GM18499 (cell line): ENCODE data around the gene P4HTM.
"Not testable (repeated sequence)": the region's sequence is repeated elsewhere in the genome, so short reads cannot be mapped to it uniquely, and the experiment has no call there.

Source experiments
- ATAC-seq: cut with Tn5 transposase; IDR thresholded peaks from one replicate; pipeline ENCODE4 v1.9.1; 2021; ENCODE audit warnings: moderate number of reproducible peaks; ENCODE audit not compliant: insufficient read depth, unreplicated experiment

Gene P4HTM

DNA sequence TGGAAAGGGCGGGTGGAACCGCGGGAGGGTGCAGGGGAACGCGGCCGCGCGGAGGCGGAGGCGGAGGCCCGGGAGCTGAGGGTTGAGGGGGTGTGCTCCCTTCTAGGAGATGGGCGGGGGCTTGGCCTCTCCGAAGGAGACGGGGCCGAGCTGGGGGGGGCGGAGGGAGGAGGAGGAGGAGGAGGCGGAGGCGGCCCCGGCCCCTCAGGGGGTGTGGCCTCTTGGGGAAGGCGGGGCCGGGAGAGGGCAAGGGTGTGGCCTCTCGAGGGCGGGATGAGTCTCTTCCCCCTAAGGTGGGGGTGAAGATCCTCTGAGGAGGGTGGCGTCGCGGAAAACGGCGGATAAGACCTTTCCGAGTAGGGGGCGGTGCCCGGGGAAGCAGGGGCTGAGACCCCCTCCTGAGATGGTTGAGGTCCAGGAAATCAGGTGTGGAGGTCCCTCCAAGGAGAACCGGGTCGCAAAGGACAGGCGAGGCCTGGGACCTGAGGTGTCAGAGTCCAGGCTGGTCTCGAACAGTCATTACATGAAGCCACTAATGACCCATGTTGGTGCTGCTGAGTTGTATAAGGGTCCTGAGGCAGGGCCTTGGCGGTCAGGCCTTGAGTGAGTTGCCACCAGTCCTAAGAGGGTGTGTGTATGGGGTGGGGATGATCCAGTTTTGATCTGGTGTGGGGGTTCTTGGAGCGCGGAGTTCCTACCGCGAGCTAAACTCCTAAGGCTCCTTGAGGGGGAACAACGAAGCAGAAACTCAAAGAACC, 17.9 kb downstream of the P4HTM start:
- no peak for ATAC-seq

DNA sequence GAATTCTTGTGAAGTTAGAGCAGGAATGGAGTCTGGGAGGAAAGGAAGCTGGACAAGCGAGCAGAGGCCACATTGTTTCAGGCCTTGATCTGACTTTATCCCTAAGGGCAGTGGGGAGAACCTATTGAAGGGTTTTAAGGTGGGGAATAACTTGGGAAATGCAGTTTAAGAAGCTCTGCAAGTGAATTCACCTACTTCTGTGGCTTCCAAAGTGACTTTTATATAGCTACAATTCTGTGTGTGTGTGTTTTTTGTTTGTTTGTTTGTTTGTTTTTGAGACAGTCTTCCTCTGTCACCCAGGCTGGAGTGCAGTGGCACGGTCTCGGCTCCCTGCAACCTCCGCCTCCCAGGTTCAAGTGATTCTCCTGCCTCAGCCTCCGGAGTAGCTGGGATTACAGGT, 18.6 kb downstream of the P4HTM start:
- not testable (repeated sequence) for ATAC-seq

DNA sequence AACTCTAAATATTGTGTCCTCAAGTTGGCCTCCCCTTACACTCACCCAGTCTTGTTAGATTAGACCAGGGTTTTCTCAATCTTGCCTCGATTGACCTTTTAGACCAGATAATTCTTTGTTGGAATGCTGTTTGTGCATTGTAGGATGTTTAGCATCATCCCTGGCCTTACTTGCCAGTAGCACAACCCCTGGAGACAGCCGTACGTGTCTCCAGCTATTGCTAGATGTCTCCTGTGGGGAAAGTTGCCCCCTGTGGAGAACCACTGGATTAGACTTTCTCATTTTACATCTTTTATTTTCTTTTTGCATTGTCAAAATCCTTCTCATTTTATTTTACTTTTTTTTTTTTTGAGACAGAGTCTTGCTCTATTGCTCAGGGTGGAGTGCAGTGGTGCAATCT, 19.4 kb downstream of the P4HTM start:
- ATAC-seq = no peak

DNA sequence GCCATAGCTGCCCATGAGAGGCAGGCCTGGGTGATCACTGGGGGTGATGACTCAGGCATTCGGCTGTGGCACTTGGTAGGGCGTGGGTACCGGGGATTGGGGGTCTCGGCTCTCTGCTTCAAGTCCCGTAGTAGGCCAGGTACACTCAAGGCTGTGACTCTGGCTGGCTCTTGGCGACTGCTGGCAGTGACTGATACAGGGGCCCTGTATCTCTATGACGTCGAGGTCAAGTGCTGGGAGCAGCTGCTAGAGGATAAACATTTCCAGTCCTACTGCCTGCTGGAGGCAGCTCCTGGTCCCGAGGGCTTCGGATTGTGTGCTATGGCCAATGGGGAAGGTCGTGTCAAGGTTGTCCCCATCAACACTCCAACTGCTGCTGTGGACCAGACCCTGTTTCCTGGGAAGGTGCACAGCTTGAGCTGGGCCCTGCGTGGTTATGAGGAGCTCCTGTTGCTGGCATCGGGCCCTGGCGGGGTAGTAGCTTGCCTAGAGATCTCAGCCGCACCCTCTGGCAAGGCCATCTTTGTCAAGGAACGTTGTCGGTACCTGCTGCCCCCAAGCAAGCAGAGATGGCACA, 22.5 kb downstream of the P4HTM start:
- no peak for ATAC-seq

DNA sequence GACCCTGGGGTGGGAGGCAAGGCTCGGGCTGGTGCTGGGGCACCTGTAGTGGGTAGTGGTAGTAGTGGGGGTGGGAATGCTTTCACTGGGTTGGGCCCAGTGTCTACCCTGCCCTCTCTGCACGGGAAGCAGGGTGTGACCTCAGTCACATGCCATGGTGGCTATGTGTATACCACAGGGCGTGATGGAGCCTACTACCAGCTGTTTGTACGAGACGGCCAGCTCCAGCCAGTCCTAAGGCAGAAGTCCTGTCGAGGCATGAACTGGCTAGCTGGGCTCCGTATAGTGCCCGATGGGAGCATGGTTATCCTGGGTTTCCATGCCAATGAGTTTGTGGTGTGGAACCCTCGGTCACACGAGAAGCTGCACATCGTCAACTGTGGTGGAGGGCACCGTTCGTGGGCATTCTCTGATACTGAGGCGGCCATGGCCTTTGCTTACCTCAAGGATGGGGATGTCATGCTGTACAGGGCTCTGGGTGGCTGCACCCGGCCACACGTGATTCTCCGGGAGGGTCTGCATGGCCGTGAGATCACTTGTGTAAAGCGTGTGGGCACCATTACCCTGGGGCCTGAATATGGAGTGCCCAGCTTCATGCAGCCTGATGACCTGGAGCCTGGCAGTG, 23.2 kb downstream of the P4HTM start:
- no peak for ATAC-seq

DNA sequence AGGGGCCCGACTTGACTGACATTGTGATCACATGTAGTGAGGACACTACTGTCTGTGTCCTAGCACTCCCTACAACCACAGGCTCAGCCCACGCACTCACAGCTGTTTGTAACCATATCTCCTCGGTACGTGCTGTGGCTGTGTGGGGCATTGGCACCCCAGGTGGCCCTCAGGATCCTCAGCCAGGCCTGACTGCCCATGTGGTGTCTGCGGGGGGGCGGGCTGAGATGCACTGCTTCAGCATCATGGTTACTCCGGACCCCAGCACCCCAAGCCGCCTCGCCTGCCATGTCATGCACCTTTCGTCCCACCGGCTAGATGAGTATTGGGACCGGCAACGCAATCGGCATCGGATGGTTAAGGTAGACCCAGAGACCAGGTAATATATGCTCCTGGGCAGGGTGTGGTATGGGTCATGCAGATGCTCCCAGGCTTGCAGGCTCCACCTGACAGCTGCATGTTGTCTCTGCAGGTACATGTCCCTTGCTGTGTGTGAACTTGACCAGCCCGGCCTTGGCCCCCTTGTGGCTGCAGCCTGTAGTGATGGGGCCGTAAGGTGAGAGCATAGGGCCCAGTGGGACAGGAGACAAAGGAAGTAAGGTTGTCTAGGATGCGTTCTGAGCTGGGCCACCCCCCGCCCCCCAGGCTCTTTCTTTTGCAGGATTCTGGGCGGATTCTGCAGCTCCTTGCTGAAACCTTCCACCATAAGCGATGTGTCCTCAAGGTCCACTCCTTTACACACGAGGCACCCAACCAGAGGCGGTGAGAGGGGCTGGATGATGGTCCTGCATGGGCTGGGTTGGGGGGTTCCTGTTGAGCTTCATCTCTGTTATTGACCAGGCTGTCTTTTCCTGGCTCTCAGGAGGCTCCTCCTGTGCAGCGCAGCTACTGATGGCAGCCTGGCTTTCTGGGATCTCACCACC, 24.0 kb downstream of the P4HTM start:
- ATAC-seq = no peak

DNA sequence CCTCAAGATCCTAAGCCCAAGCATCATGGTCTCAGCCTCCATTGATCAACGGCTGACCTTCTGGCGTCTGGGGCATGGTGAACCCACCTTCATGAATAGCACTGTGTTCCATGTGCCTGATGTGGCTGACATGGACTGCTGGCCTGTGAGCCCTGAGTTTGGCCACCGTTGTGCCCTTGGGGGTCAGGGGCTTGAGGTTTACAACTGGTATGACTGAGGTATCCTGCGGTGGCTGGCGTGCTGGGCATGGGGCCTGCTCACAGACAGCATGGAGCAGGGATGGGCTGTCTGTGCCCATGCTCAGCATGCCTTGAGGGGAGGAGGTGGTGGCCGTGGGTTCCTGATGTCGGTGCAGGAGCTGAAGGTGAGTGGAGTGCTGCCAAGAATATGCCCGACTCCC, 25.0 kb downstream of the P4HTM start:
- ATAC-seq = no peak

DNA sequence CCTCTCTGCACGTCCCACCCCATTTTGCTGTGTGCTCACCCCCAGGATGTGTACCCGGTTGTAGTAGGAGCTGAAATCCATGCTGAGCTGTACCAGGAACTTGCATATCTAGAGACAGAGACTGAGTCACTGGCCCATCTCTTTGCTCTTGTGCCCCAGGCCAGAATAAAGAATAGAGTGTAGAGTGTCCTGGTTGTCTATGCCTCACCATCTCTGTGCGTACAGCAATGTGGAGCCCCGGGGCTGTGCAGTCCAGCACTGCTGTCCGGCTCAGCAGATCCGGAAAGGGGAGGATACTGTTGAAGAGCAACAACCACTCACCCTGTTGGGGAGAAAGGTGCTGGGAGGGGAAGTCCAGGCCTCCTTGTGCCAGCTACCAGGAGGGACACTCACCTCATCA, 25.7 kb downstream of the P4HTM start:
- no peak for ATAC-seq

GRCh38 chr3:49016414-49017228, 26.6 kb downstream of the P4HTM start:
- ATAC-seq = no peak

DNA sequence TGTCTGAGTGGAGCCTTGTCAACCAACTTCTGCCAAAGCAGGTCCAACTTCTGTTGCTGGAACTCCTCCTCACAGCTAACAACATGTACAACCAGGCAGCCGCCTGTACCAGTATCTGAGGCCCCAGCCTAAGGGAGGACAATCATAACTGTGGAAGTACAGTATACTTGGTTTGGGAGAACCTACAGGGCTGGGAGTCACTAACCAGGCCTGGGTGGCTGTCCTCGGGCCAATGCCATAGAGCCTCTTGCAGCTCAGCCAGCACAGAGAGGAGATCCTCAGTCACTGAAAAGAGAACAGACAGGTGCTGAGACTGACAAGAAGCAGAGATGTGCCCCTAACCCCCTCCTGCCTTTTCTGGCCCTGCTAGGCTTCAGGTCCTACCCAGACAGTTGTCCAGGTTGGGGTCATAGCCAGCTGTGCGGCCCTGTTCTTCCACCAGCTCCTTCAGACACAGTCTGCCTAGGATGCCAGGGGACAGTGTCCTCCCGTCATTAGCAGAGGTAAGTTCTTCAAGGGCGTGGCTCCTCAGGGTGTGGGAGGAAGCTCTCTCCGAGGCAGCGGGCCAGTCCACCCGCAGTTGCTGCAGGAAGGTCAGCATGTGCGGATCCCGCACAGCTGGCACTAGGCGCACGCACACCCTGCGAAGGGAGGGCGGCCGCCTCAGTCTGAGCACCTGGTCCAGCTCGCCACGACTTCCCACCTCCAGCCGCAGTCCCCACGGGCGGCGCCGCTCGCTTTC, 27.4 kb downstream of the P4HTM start:
- ATAC-seq = no peak

GRCh38 chr3:49017971-49018706, 28.1 kb downstream of the P4HTM start, which contains the start of gene DALRD3:
Gene DALRD3, minus strand, starts transcription at chr3:49018580. Its CDS starts 16 bp downstream, at chr3:49018564.
- no peak for ATAC-seq

DNA sequence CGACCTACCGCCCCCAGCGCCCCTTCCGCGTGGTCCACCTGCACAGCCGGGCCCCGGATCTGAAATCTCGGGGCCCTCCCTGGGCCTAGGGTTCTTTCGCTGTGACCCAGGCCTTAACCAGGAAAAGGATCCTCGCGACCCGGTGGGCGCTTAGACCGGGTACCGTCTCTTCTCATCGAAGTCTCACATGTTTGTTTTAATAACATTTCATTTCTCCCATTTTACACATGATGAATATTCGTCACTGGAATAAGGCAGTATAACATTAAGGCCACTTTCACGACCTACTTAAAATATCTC, 28.6 kb downstream of the P4HTM start:
- no peak for ATAC-seq

- no peak for ATAC-seq
Observed at GRCh38 chr3:49019941-49020329, 29.9 kb downstream of the P4HTM start.

DNA sequence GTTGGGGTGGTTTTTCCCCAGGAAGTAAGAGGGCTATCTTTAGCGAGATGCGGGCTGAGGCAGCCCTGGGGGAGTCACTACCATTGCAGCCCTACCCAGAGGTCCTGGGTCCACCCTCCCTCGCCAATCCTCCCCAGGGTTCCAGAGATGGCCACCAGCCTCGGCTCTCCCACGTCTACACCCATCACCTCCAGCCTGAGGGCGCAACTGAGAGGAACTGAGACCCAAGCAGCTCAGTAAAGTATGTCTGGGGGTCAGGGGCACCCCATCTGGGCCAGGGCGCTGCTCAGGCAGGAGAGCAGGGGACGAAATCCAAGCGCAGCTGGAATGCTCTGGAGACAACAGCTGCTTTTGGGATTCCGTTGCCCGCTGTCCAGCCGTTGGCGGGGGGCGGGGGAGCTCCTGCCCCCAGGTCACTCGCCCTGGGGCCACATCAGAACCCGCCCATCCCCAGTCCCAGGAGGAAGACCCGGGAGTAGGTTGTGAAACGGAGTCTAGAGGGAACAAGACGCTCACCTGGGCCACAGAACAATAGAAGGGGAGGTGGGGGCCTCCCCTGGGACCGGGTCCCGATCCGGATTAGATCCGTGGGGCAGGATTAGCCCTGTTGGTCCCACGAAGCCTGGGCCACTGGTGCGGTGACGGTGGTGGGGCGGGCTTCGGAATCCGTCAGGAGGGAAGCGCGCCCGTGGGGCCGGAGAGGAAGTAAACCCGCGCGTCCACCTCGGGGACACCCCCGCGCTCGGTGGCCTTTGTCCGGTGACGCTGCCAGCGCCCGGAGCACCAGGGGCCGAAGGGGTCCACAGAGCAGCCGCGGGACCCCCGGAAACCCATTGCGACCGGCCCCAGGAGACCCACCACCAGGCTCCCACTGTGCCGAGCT, 30.5 kb downstream of the P4HTM start:
- ATAC-seq = no peak

DNA sequence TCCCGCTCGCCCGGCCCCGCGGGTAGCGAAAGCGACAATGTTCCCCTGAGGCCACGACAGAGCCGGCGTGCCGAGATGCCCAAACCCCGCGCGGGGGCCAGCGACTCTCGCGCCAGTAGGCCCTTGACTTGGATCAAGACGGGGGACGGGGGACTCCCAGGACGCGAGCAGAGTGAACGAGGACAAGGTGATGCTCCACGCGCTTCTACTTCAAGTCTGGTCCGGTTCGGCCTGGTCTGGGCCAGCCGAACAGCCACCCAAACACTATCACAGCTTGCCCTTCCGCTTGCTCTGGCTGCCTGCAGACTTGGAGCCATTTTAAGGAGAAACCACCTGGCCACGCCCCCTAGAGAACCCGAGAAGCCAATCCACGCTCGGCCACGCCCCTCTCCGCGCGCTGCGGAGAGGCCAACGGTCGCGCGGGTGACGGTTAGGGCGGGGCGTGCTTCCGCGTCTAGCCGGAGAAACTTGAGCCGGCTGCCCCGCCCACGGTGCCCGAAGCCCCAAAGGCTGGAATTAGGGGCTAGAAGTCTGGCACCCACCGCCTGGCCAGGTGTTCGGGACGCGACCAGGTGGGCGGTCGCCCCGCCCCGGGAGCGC, 31.3 kb downstream of the P4HTM start:
- peak; percentile 22 for ATAC-seq

GRCh38 chr3:49021813-49022687, 32.0 kb downstream of the P4HTM start, which contains the start of gene NDUFAF3:
Gene NDUFAF3, plus strand, starts transcription at chr3:49022121. Its CDS starts 24 bp downstream, at chr3:49022145.
- peak; percentile 28 for ATAC-seq
